ENCODE data around the gene RANBP17.

The RANBP17 gene

GRCh38 chr5:171318026-171318425, 456.2 kb downstream of the RANBP17 start:
- DNase-seq (ENCODE audit: low spot score) = no peak

GRCh38 chr5:171321447-171321846, 459.6 kb downstream of the RANBP17 start:
- no peak for DNase-seq (ENCODE audit: low spot score)

GRCh38 chr5:171322527-171322926, 460.7 kb downstream of the RANBP17 start:
- no peak for DNase-seq (ENCODE audit: low spot score)

- no peak for DNase-seq (ENCODE audit: low spot score)
Measured at GRCh38 chr5:171323007-171323406, 461.2 kb downstream of the RANBP17 start.

- DNase-seq (ENCODE audit: low spot score) = no peak
Measured at GRCh38 chr5:171323806-171324632, 462.2 kb downstream of the RANBP17 start.

GRCh38 chr5:171330021-171330420, 468.2 kb downstream of the RANBP17 start:
- no peak for DNase-seq (ENCODE audit: low spot score)

- DNase-seq (ENCODE audit: low spot score) = no peak
Measured at GRCh38 chr5:171335616-171336015, 473.8 kb downstream of the RANBP17 start.

- DNase-seq (ENCODE audit: low spot score) = no peak
Measured at GRCh38 chr5:171336521-171337209, 474.8 kb downstream of the RANBP17 start.

GRCh38 chr5:171337210-171337569, 475.4 kb downstream of the RANBP17 start:
- DNase-seq (ENCODE audit: low spot score) = no peak

- DNase-seq (ENCODE audit: low spot score) = no peak
Measured at GRCh38 chr5:171340042-171340441, 478.2 kb downstream of the RANBP17 start.

GRCh38 chr5:171340491-171340890, 478.7 kb downstream of the RANBP17 start:
- DNase-seq (ENCODE audit: low spot score) = no peak

GRCh38 chr5:171342362-171343111, 480.7 kb downstream of the RANBP17 start:
- peak; percentile 32 for DNase-seq (ENCODE audit: low spot score)

- no peak for DNase-seq (ENCODE audit: low spot score)
Measured at GRCh38 chr5:171344936-171345608, 483.3 kb downstream of the RANBP17 start.
